GM19324 (cell line): ENCODE data around the gene ACSL5.
"Not testable (repeated sequence)": the region's sequence is repeated elsewhere in the genome, so short reads cannot be mapped to it uniquely, and the experiment has no call there.

Experiments used
- ATAC-seq: cut with Tn5 transposase; IDR thresholded peaks from one replicate; pipeline ENCODE4 v1.9.1; 2021; ENCODE audit warnings: mild to moderate bottlenecking, moderate library complexity; ENCODE audit not compliant: unreplicated experiment, low FRiP score

Gene ACSL5

GRCh38 chr10:112348759-112349158, 25.2 kb upstream of the ACSL5 start:
- no peak for ATAC-seq

DNA sequence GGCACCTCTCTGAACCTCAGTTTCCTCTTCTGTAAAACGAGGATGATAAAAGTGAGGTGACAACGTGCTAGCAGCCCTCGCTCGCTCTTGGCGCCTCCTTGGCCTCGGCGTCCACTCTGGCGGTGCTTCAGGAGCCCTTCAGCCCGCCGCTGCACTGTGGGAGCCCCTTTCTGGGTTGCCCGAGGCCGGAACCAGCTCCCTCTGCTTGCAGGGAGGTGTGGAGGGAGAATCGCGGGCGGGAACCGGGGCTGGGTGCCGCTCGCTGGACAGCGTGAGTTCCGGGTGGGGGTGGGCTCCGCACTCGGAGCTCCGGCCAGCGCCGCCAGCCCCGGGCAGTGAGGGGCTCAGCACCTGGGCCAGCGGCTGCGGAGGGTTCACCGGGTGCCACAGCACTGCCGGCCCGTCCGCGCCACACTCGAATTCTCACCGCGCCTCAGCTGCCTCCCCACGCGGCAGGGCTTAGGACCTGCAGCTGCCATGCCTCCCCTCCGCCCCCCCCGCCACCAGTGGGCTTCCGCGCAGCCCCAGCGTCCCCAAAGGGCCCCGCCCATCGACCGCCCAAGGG, 24.3 kb upstream of the ACSL5 start:
- no peak for ATAC-seq

DNA sequence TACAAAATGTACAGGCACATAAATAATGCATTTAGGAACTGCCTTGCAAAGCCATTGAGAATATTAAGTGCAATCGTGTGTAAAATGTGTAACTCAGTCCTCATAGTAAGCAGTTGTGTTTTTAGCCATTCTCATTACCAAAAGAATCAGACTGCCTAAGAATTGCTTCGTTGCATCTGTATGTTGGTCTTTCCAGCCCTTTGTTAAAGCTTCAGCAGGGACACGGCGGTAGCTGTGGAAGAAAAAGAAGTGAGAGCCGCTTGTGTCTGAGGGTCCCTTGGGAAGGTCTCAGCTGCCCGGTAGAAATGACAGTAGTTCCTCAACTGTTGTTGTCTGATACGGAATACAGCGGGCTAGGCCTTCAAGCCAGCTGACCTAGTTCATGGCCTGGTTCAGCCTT, 22.8 kb upstream of the ACSL5 start:
- no peak for ATAC-seq

DNA sequence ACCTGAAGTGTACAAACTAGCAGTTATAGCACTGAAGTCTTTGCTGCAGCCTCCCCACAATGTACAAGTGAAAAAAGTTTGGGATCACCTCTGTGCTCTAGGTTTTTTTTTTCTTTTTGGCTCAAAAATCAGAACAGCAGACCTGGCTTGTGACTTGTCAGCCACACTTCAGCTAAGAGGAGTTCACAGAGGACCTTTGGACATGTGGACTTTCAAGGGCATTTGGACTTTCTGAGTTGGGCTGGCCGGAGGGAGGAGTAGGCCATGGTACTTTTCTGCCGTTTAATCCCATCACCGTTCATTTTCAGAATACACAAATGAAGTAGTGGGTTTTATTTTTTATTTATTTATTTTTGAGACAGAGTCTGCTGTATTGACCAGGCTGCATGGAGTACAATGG, 21.9 kb upstream of the ACSL5 start:
- ATAC-seq = no peak

DNA sequence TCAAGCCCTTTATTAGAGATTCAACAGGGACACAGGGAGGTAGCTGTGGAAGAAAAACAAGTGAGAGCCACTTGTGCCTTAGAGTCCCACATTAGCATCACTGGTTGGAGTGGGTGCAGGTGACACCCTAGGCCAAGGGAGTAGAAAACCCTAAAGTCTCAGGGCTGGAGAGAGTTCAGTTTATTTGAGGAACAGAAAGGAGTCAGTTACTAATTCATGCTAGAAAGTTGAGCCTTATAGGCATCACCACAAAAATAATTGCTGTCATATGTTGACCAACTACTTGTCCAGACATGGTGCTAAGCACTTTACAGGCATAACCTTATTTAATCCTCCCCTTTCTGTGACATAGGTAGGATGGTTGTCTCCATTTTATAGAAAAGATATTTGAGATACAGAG, 20.9 kb upstream of the ACSL5 start:
- ATAC-seq = no peak

GRCh38 chr10:112356686-112357085, 17.2 kb upstream of the ACSL5 start:
- no peak for ATAC-seq

DNA sequence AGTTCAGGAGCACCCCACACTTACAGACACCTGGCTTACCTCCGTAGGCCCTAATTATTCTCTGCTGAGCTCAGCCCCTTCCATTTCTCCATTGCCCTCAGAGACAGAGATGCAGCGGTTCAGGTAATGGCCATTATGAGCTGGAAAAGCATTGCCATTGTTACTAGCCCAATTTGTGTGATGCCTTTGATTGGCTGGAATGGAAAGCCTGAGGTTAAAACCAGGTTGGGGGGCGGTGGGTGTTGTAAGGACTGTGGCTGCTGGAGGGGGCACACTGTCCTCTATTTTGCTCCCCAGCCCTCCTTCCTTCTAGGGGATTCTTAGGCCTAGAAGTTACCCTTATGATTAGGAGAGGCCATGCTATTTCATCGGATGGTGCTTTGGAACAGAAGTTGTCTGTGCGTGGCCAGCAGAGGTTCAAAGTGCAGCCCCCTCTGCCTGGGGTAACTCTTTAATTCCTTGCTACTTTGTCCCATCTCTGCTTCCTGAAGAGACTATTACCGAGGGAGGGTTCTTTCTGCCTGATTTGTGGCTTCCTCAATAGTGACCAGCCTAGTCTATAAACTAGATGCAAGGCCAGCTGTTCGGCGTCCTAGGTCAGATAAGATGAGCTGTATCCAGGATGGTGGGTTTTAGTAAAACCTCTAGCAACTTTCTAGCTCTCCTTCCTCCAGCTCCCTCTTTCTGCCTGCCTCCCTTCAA, 14.2 kb upstream of the ACSL5 start:
- ATAC-seq = no peak

DNA sequence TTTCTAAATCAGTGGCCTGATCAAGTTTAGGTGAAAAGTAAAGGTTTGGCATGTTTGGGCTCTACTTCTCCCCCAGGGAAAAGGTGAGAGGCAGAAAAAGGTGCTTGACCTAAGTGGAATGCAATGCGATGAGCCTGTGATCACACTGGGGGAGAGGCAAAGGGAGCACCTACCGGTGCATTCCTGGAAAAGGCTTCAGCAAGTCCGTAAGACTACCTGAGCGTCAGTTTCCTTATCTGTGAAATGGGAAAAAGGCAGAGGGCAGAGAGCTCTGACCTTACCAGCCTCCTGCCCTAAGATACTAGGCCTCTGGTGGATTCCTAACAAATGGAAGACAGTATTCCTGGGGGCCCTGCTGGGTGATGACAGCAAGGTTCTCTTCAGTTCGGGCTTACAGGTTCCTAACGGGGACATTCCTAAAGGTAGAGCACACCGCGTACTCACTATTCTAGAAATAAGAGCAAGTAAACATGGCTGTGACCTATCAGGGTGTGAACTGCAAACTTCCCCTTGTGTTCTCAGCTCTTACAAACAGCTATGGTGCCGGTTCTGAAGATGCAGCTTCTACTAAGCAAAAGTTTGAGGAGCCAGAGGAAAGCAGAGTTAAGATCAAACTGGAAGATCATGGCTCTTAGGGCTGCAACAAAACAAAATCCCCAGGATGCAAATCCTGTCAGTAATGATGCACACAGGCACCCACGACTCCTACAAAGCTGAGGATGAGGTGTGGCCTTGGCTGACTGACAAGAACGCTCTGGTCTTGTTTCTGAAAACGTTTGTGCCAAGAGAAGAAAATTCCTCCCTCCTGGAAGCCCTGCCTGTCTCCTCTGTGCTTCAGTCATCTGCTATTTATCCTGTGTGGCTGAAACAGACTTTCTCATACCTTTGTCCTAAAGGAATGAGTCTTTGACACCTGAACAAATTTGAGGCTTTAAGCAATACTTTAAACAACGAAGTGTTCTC, 13.3 kb upstream of the ACSL5 start:
- no peak for ATAC-seq

- ATAC-seq = no peak
Measured at GRCh38 chr10:112361951-112362751, 11.8 kb upstream of the ACSL5 start.

DNA sequence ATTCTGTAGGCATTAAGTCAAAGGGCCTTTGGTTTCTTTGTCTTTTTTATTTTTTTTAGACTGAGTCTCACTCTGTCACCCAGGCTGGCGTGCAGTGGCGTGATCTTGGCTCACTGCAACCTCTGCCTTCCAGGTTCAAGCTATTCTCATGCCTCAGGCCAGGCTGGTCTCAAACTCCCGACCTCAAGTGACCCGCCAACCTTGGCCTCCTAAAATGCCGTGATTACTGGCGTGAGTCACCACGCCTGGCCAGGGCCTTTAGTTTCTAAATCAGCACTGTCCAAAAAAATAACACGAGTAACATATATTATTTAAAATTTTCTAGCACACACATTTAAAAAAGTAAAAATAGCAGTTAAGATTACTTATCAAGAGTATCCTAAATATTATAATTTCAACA, 11.1 kb upstream of the ACSL5 start:
- ATAC-seq = no peak

- ATAC-seq = no peak
Measured at GRCh38 chr10:112363696-112364688, 9.9 kb upstream of the ACSL5 start.

GRCh38 chr10:112365014-112365432, 8.9 kb upstream of the ACSL5 start:
- no peak for ATAC-seq

DNA sequence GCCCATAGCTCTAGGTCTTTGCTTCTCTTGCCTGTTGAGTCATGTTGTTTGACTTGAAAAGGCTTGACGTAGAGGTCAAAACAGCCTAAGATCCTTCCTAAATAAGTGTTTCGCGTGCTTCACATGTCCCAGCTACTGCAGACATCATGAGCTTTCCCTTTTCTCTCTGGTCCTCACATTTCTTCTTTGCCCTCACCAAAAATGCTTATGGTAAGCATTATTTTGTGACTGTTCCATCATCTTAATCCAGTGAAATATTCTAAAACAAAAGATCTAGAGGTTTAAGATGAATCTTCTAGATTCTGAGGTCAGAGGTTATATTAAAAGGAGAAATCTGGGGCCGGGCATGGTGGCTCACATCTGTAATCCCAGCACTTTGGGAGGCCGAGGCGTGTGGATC, 8.5 kb upstream of the ACSL5 start:
- ATAC-seq = no peak

DNA sequence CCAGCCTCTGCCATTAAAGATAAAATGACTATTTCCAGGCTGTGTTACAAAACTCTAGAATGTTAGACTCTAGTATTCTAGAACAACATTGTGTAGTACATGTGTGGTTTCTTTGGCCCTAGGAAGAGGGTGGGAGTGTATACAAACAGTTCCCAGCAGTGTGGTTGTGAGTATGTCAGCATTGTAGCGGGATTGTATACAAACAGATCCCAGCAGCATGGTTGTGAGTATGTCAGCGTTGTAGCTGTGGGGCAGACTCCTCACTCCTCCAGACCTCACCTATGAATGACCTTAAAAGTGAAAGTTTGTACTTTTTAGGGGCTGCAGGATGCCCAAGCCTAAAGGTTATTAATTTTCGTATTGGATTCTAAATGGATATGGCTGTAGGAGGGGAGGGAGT, 6.9 kb upstream of the ACSL5 start:
- no peak for ATAC-seq

- no peak for ATAC-seq
Measured at GRCh38 chr10:112367516-112367915, 6.4 kb upstream of the ACSL5 start.

GRCh38 chr10:112369495-112370423, 4.2 kb upstream of the ACSL5 start:
- peak; percentile 90 for ATAC-seq

DNA sequence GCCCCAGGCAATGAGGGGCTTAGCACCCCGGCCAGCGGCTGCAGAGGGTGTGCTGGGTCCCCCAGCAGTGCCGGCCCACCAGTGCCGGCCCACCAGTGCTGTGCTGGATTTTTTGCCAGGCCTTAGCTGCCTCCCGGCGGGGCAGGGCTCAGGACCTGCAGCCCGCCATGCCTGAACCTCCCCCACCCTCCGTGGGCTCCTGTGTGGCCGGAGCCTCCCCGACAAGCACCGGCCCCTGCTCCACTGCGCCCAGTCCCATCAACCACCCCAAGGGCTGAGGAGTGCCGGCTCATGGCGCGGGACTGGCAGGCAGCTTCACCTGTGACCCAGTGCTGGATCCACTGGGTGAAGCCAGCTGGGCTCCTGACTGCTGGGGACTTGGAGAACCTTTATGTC, 3.5 kb upstream of the ACSL5 start:
- ATAC-seq = no peak

- ATAC-seq = not testable (repeated sequence)
Measured at GRCh38 chr10:112371326-112371725, 2.6 kb upstream of the ACSL5 start.
